ENCODE measurements around the gene NHERF1.

The NHERF1 gene

GRCh38 chr17:74779948-74780400 is 31.5 kb downstream of the NHERF1 start:
- Histone ChIP-seq H3K79me2 (ENCODE audit: low read length) (peaks cover 20% of the 10 kb centered on the region), H3K9ac (ENCODE audit: low read length) (no peak overlapping the region), H2AFZ (ENCODE audit: low read depth, low read length) (no peak overlapping the region), H3K36me3 (replicated peaks; ENCODE audit: low read depth, low read length) (no peaks in the 10 kb centered on the region), H3K4me2 (ENCODE audit: low read length) (peak overlapping the region; percentile 42), H3K9me3 (ENCODE audit: insufficient read depth, low read length) (no peaks in the 10 kb centered on the region), H4K20me1 (ENCODE audit: insufficient read depth, low read length) (no peaks in the 10 kb centered on the region), H3K27ac (ENCODE audit: low read length) (0 out of 2 replicates have a peak overlapping the region, but pooled peaks have one; percentile 26), H3K27me3 (ENCODE audit: low read depth, low read length) (no peaks in the 10 kb centered on the region), H3K4me1 (ENCODE audit: low read length) (peaks cover 28% of the 10 kb centered on the region), H3K4me3 (ENCODE audit: low read length) (no peak overlapping the region)
- TF ChIP-seq EZH2phosphoT487 (IDR thresholded peaks at IDR 0.05; ENCODE audit: low read depth) (no peak), CTCF (IDR thresholded peaks at IDR 0.05; ENCODE audit: low read depth, low read length) (no peak)

GRCh38 chr17:74780443-74781238 is 32.2 kb downstream of the NHERF1 start:
- no peaks in the 10 kb centered on the region for H3K9me3 ChIP-seq (ENCODE audit: insufficient read depth, low read length)
- no peak overlapping the region for H3K9ac ChIP-seq (ENCODE audit: low read length)
- H2AFZ ChIP-seq (ENCODE audit: low read depth, low read length), result no peak overlapping the region
- no peaks in the 10 kb centered on the region for H4K20me1 ChIP-seq (ENCODE audit: insufficient read depth, low read length)
- H3K4me3 ChIP-seq (ENCODE audit: low read length), result no peak overlapping the region
- H3K4me2 ChIP-seq (ENCODE audit: low read length), result 0 out of 2 replicates have a peak overlapping the region, but pooled peaks have one; percentile 42
- peaks cover 14% of the 10 kb centered on the region for H3K79me2 ChIP-seq (ENCODE audit: low read length)
- H3K27me3 ChIP-seq (ENCODE audit: low read depth, low read length), result no peaks in the 10 kb centered on the region
- TF ChIP-seq CTCF (IDR thresholded peaks at IDR 0.05; ENCODE audit: low read depth, low read length), result peak; percentile 68
- TF ChIP-seq EZH2phosphoT487 (IDR thresholded peaks at IDR 0.05; ENCODE audit: low read depth), result no peak
- no peak overlapping the region for H3K27ac ChIP-seq (ENCODE audit: low read length)
- no peaks in the 10 kb centered on the region for H3K36me3 ChIP-seq (replicated peaks; ENCODE audit: low read depth, low read length)
- H3K4me1 ChIP-seq (ENCODE audit: low read length), result peaks cover 24% of the 10 kb centered on the region

GRCh38 chr17:74782571-74782970 is 34.1 kb downstream of the NHERF1 start:
- H3K79me2 ChIP-seq (ENCODE audit: low read length), result no peaks in the 10 kb centered on the region
- H3K9me3 ChIP-seq (ENCODE audit: insufficient read depth, low read length), result no peaks in the 10 kb centered on the region
- TF ChIP-seq EZH2phosphoT487 (IDR thresholded peaks at IDR 0.05; ENCODE audit: low read depth), result no peak
- no peak for TF ChIP-seq CTCF (IDR thresholded peaks at IDR 0.05; ENCODE audit: low read depth, low read length)
- H3K27ac ChIP-seq (ENCODE audit: low read length), result no peak overlapping the region
- no peaks in the 10 kb centered on the region for H3K36me3 ChIP-seq (replicated peaks; ENCODE audit: low read depth, low read length)
- no peaks in the 10 kb centered on the region for H4K20me1 ChIP-seq (ENCODE audit: insufficient read depth, low read length)
- H3K4me2 ChIP-seq (ENCODE audit: low read length), result no peak overlapping the region
- no peak overlapping the region for H3K4me3 ChIP-seq (ENCODE audit: low read length)
- H3K27me3 ChIP-seq (ENCODE audit: low read depth, low read length), result no peaks in the 10 kb centered on the region
- no peak overlapping the region for H3K9ac ChIP-seq (ENCODE audit: low read length)
- H2AFZ ChIP-seq (ENCODE audit: low read depth, low read length), result no peak overlapping the region
- H3K4me1 ChIP-seq (ENCODE audit: low read length), result peaks cover 18% of the 10 kb centered on the region

- Histone ChIP-seq H2AFZ (ENCODE audit: low read depth, low read length) (no peak overlapping the region), H4K20me1 (ENCODE audit: insufficient read depth, low read length) (no peaks in the 10 kb centered on the region), H3K4me1 (ENCODE audit: low read length) (peaks cover 15% of the 10 kb centered on the region), H3K27me3 (ENCODE audit: low read depth, low read length) (no peaks in the 10 kb centered on the region), H3K4me2 (ENCODE audit: low read length) (no peak overlapping the region), H3K36me3 (replicated peaks; ENCODE audit: low read depth, low read length) (no peaks in the 10 kb centered on the region), H3K9me3 (ENCODE audit: insufficient read depth, low read length) (no peaks in the 10 kb centered on the region), H3K79me2 (ENCODE audit: low read length) (no peaks in the 10 kb centered on the region), H3K9ac (ENCODE audit: low read length) (no peak overlapping the region), H3K27ac (ENCODE audit: low read length) (no peak overlapping the region), H3K4me3 (ENCODE audit: low read length) (no peak overlapping the region)
- TF ChIP-seq CTCF (IDR thresholded peaks at IDR 0.05; ENCODE audit: low read depth, low read length), result no peak
- TF ChIP-seq EZH2phosphoT487 (IDR thresholded peaks at IDR 0.05; ENCODE audit: low read depth), result no peak
These were observed 35.8 kb downstream of the NHERF1 start for GRCh38 chr17:74784125-74784810.
